NB4 (cell line): ENCODE data around the gene SHC1.

Source experiments
- DNase-seq: peaks from one replicate; pipeline ENCODE4 v3.0.0; 2010; ENCODE audit warnings: low read depth
- H3K4me3 ChIP-seq: one replicate; pipeline ENCODE4 v1.5.1; 2011; ENCODE audit warnings: mild to moderate bottlenecking, low read depth, low read length, moderate library complexity
- CTCF ChIP-seq: IDR thresholded peaks from one replicate; pipeline ENCODE4 v1.5.1; 2012; ENCODE audit warnings: low read depth, low read length
- MAX ChIP-seq: IDR thresholded peaks from 2 replicates; pipeline ENCODE4 v1.6.1; 2011; ENCODE audit warnings: low read depth, low read length
- MYC ChIP-seq: IDR thresholded peaks from 2 replicates; pipeline ENCODE4 v1.6.1; 2011; ENCODE audit warnings: low read depth, low read length
- POLR2A ChIP-seq: IDR thresholded peaks from 2 replicates; pipeline ENCODE4 v1.6.1; 2011; ENCODE audit warnings: mild to moderate bottlenecking; ENCODE audit not compliant: insufficient read length; ENCODE audit errors: extremely low read depth

SHC1 gene

GRCh38 chr1:154934358-154934948 is 36.1 kb downstream of the SHC1 start:
- no peak overlapping the region for H3K4me3 ChIP-seq
- TF ChIP-seq POLR2A = no peak
- TF ChIP-seq MAX = no peak
- no peak for TF ChIP-seq MYC
- no peak for TF ChIP-seq CTCF
- DNase-seq = no peak

GRCh38 chr1:154931940-154932487 is 38.5 kb downstream of the SHC1 start:
- TF ChIP-seq POLR2A = no peak
- TF ChIP-seq MYC = no peak
- TF ChIP-seq CTCF = no peak
- TF ChIP-seq MAX = no peak
- DNase-seq = no peak
- H3K4me3 ChIP-seq = no peak overlapping the region

- TF ChIP-seq CTCF (no peak), MYC (no peak), MAX (no peak)
- DNase-seq = no peak
- no peak overlapping the region for H3K4me3 ChIP-seq
These were observed 44.3 kb downstream of the SHC1 start for GRCh38 chr1:154926201-154926600.

- no peak overlapping the region for H3K4me3 ChIP-seq
- TF ChIP-seq MYC (no peak), MAX (no peak), POLR2A (no peak), CTCF (no peak)
- DNase-seq = no peak
These were observed 45.0 kb downstream of the SHC1 start for GRCh38 chr1:154925335-154926170.

- no peak for DNase-seq
- no peak for TF ChIP-seq POLR2A
- TF ChIP-seq MAX = no peak
- TF ChIP-seq CTCF = no peak
- no peak for TF ChIP-seq MYC
- no peak overlapping the region for H3K4me3 ChIP-seq
These were observed 46.9 kb downstream of the SHC1 start for GRCh38 chr1:154923695-154924094.
